WI38 (cell line): ENCODE data around the gene ATP11B.
"Not testable (repeated sequence)": the region's sequence is repeated elsewhere in the genome, so short reads cannot be mapped to it uniquely, and the experiment has no call there.

Experiments
- H3K4me3 ChIP-seq: 2 replicates; pipeline ENCODE4 v1.5.1; 2011; ENCODE audit warnings: low read depth, mild to moderate bottlenecking, control low read depth, low read length
- TF ChIP-seq, protein P1 (sequence below): IDR thresholded peaks from 2 replicates; pipeline ENCODE4 v1.5.1; 2012; ENCODE audit warnings: low read depth, mild to moderate bottlenecking, control low read depth, low read length

Gene ATP11B

DNA sequence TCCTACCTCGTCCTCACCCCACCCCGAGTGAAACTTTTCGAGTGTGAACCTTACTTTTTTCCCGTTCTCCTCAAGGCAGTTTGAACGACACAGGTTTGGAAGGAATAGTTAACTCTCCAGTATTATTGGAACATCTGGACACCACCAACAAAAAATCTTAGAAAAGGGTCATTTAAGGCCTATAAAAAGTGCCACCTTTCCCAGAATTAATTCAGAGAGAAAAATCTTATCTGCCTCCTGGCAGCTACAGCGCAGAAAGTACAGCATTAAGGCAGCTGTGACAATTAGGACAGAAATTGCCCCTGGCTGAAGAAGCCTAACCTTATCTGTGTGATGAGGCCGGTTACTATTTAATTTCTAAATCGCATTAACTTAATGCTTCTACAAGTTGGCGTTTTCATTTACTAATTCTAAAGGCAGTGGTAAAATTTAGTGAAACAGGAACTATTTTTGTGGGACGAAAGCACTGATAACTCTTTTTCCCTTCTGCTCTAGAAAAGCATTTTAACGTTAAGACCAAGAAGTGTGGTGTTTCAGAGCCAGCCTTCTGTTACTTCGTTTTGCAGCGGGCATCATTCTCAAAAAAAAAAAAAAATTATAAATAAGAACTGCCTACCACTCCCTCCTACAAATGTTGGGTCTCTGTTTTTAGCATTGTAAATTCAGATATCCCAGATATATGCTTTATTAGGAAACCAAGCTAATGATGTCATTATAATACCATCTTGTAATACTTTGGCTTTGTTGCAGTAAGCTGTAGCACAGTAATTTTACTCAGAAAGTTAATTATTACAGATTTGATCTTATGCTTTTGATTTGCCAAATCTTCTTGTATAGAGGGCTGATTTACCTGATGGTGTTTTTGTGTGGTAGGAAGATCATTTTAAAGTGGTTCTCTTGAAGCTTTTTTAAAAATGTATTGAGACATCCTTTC, 1.4 kb downstream of the ATP11B start:
- TF ChIP-seq, protein P1, sequence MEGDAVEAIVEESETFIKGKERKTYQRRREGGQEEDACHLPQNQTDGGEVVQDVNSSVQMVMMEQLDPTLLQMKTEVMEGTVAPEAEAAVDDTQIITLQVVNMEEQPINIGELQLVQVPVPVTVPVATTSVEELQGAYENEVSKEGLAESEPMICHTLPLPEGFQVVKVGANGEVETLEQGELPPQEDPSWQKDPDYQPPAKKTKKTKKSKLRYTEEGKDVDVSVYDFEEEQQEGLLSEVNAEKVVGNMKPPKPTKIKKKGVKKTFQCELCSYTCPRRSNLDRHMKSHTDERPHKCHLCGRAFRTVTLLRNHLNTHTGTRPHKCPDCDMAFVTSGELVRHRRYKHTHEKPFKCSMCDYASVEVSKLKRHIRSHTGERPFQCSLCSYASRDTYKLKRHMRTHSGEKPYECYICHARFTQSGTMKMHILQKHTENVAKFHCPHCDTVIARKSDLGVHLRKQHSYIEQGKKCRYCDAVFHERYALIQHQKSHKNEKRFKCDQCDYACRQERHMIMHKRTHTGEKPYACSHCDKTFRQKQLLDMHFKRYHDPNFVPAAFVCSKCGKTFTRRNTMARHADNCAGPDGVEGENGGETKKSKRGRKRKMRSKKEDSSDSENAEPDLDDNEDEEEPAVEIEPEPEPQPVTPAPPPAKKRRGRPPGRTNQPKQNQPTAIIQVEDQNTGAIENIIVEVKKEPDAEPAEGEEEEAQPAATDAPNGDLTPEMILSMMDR: no peak
- H3K4me3 ChIP-seq: peak overlapping the region; percentile 88

DNA sequence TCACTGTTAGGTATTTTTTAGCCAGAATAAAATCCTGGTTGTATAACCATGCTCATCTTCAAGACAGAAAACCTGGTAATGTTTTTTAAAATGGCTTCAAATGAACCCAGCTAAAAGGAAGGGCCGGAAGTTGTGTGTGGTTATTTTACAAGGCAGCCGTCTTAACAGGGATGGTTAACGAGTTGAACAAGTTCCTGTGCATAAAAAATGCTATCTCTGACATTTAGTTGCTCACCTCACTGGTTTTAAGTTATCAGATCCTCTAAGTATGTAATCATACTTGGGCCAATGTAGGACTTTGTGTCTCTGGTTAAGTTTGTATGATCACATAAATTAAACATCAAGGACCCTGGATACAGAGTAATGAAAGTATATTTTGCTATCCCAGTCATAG, 2.1 kb downstream of the ATP11B start:
- TF ChIP-seq, protein P1: no peak
- peak overlapping the region; percentile 88 for H3K4me3 ChIP-seq

DNA sequence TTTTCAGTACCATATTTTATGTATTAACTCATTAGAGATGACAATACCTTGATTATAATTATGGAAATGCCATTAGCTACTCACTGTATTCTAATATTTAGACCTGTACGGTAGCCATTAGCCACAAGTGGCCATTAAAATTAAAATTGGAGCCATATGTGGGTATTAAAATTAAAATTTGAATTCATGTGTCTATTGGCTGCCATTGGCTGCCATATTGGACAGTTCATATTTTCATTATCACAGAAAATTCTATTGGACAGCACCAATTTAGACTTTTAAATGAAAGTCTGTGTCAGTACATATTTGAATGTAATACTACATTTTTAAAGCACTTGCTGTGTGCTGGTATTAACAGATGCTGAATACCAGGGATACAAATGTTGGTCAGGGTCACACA, 3.0 kb downstream of the ATP11B start:
- TF ChIP-seq, protein P1: no peak
- no peak overlapping the region for H3K4me3 ChIP-seq

DNA sequence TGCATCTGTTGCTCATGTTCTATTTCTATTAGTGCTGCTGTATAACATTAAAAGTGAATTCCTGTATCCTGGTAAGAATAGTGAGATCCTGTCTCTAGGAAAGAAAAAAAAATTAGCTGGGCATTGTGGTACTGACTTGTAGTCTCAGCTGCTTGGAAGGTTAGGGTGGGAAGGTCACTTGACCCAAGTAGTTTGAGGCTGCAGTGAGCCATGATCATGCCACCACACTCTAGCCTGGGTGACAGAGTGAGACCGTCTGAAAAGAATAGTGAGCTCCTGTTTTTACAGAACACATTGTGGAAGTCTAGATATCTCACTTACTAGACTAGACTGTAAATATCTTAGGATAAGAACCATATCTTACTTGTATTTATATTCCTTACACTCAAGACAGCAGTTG, 4.6 kb downstream of the ATP11B start:
- TF ChIP-seq, protein P1: no peak

DNA sequence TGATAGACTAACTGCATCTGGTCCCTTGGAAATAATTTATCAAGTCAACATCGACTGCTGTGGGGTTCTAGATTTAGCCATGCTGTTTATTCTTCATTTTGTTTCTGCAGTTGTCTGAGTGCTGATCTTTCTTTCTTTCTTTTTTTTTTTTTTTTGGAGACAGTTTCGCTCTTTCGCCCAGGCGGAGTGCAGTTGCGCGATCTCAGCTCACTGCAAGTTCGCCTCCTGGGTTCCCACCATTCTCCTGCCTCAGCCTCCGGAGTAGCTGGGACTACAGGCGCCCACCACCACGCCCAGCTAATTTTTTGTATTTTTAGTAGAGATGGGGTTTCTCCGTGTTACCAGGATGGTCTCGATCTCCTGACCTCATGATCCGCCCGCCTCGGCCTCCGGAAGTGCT, 5.8 kb downstream of the ATP11B start:
- not testable (repeated sequence) for H3K4me3 ChIP-seq

More for the DNA sequence above, 4.6 kb downstream of the ATP11B start:
- no peak overlapping the region for H3K4me3 ChIP-seq

DNA sequence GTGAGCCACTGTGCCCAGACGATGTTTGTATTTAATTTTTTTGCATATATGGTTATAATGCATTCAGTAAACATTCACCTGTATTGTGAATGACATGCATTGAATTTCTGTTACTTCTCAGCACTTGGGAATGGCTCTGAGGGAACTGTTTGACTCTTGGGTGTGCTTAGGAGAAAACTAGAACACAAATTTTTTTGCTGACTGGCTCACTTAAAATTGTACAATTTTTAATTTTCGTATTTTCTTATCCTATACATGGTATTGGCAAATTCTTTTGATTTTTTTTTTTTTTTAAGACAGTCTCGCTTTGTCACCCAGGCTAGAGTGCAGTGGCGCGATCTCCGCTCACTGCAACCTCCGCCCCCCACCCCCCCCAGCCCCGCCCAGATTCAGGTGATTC, 7.2 kb downstream of the ATP11B start:
- H3K4me3 ChIP-seq: no peak overlapping the region
- TF ChIP-seq, protein P1: no peak

DNA sequence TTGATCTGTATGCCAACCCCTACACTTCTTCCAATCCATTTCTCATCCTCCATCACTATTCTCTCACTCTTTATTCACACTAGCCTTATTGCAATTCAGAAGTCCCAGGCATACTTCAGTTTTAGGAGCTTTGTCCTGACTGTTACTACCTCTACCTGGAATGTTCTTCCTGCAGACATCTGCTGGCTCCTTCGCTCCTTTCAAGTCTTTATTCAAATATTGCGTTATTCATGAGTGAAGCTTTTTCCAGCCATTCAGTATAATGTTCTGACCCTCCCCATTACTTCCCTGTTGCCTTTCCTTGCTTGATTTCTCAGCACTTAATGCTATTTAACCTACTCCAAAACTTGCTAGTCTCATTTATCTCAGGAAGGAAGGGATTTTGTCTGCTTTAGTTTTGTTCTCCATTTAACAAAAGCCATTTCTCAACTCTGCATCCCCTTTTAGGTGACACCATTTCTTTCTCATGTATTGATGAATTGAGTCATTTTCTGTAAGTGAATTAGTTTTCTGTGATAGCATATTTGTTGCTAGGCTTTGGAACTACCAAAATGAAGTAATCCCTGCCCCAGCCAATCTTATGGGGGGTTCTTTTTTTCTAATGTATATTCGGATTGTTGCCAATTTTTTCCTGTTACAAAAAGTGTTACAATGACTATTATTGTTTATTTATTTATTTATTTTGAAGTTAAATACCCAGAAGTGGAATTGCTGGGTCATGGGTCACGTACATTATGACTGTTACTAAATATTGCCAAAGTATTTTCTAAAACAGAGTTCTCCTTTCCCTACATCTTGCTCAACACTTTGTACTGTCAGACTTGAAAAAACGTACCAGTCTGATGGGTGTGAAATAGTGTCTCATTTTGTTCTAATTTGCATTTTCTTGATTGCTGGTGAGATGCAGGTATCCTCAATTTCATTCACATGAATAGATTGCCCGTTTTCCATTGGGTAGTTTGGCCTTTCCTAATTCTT, 9.4 kb downstream of the ATP11B start:
- TF ChIP-seq, protein P1: no peak
- no peak overlapping the region for H3K4me3 ChIP-seq
